Measurements from ENCODE around the gene ZNF536. TPM values are rescaled to one million over a fixed set of nuclear protein-coding genes. Genes with fewer than 3 reads are reported as not detected.

ZNF536 gene
- total and polyA plus RNA-seq, 8 donors = 0.44 to 13.4 (median 1.1) TPM; not detected in 1

DNA sequence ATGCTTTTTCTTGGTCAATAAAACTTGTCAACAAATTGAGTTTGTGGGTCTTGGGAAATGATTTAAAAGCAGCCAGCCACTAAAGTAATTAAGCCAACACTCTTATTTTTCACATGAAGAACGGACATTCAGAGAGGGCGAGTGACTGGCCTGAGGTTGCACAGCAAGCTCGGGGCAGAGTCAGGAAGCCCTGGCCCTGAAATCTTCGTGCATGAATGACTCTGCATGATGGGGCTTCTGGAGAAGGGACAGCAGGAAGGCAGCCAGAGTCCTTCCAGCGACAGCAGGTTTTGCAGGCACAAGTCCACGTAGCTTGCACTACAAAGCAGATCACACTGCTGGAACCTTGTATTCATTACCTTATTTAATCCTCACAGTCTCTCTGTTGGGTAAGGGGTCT is 232.5 kb downstream of the ZNF536 start:
- TF ChIP-seq, protein P1, sequence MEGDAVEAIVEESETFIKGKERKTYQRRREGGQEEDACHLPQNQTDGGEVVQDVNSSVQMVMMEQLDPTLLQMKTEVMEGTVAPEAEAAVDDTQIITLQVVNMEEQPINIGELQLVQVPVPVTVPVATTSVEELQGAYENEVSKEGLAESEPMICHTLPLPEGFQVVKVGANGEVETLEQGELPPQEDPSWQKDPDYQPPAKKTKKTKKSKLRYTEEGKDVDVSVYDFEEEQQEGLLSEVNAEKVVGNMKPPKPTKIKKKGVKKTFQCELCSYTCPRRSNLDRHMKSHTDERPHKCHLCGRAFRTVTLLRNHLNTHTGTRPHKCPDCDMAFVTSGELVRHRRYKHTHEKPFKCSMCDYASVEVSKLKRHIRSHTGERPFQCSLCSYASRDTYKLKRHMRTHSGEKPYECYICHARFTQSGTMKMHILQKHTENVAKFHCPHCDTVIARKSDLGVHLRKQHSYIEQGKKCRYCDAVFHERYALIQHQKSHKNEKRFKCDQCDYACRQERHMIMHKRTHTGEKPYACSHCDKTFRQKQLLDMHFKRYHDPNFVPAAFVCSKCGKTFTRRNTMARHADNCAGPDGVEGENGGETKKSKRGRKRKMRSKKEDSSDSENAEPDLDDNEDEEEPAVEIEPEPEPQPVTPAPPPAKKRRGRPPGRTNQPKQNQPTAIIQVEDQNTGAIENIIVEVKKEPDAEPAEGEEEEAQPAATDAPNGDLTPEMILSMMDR (IDR thresholded peaks at IDR 0.05) = no peak
- no peak for TF ChIP-seq EP300 (IDR thresholded peaks at IDR 0.05)
- TF ChIP-seq POLR2AphosphoS5 (IDR thresholded peaks at IDR 0.05) = no peak
- no peak for TF ChIP-seq POLR2A (IDR thresholded peaks at IDR 0.05)
- Histone ChIP-seq H3K27me3 (peaks cover 0 to 17% (median 0%) of the 10 kb centered on the region in 3 donors), H3K4me1 (no peaks in the 10 kb centered on the region), H3K36me3 (no peaks in the 10 kb centered on the region), H3K4me3 (no peak overlapping the region), H3K9me3 (no peaks in the 10 kb centered on the region), H3K27ac (no peak overlapping the region)
- 72 to 81% (median 78%) methylated on average over 6 of the region's 6 CpGs for WGBS, 5 donors
- DNase-seq = no peak
- intact Hi-C loops (cut with DNase I; ENCODE audit: low total_unique reads) = no loop called here

- intact Hi-C loops (cut with DNase I; ENCODE audit: low total_unique reads) = no loop called here
- Histone ChIP-seq H3K4me3 (no peak overlapping the region), H3K27ac (no peak overlapping the region), H3K27me3 (peaks cover 0 to 17% (median 0%) of the 10 kb centered on the region in 3 donors), H3K4me1 (no peaks in the 10 kb centered on the region), H3K9me3 (no peaks in the 10 kb centered on the region), H3K36me3 (no peaks in the 10 kb centered on the region)
- 77 to 90% (median 86%) methylated on average over 3 of the region's 3 CpGs for WGBS, 5 donors
- TF ChIP-seq EP300 (IDR thresholded peaks at IDR 0.05) = no peak
- no peak for DNase-seq
These were observed 233.1 kb downstream of the ZNF536 start for GRCh38 chr19:30605333-30605732.

GRCh38 chr19:30606114-30607050 is 234.2 kb downstream of the ZNF536 start:
- DNase-seq = no peak
- 55 to 64% (median 57%) methylated on average over 8 of the region's 8 CpGs for WGBS, 5 donors
- Histone ChIP-seq H3K4me3 (no peak overlapping the region), H3K4me1 (no peaks in the 10 kb centered on the region), H3K27me3 (peaks cover 0 to 6% (median 0%) of the 10 kb centered on the region in 3 donors), H3K36me3 (no peaks in the 10 kb centered on the region), H3K27ac (no peak overlapping the region), H3K9me3 (no peaks in the 10 kb centered on the region)
- intact Hi-C loops (cut with DNase I; ENCODE audit: low total_unique reads) = no loop called here
- TF ChIP-seq POLR2AphosphoS5 (IDR thresholded peaks at IDR 0.05) (no peak), EP300 (IDR thresholded peaks at IDR 0.05) (no peak), POLR2A (IDR thresholded peaks at IDR 0.05) (no peak)
- TF ChIP-seq, protein P1 (IDR thresholded peaks at IDR 0.05) = no peak
